IMR-90 (cell line): ENCODE data around the gene RAB11A. TPM values are rescaled to one million over a fixed set of nuclear protein-coding genes. Genes with fewer than 3 reads are reported as not detected.

Source experiments
- ATAC-seq: fragments of 200-7000 bp; cut with Tn5 transposase; 2 replicates; pipeline ENCODE4 v1.9.1; 2020; ENCODE audit warnings: low read depth, mild to moderate bottlenecking, moderate library complexity
- BruUV-seq: library from RNA; stranded (reverse); fragments of 400-500 nt; replicated peaks from 2 replicates; lab custom pipeline; 2021; lab: Mats Ljungman, UMichigan
- CTCF ChIA-PET: fragments of 300-600 bp; formaldehyde crosslinking; extraction: SDS; loops from one replicate; lab custom pipeline; 2021; ENCODE audit warnings: antibody characterized with exemption; lab: Yijun Ruan, JAX
- POLR2A ChIA-PET: fragments of 300-600 bp; sonication (Branson Sonifier 250); formaldehyde crosslinking; loops from one replicate; lab custom pipeline; 2022; ENCODE audit warnings: antibody characterized with exemption; ENCODE audit not compliant: unreplicated experiment; lab: Charles Lee
- DNase-seq: peaks from one replicate; pipeline ENCODE4 v3.0.0; 2013
- H2AFZ ChIP-seq: replicated peaks from 2 replicates; pipeline ENCODE3; 2013; ENCODE audit warnings: low read length, mild to moderate bottlenecking; ENCODE audit not compliant: poor library complexity
- H2AK5ac ChIP-seq: 2 replicates; pipeline ENCODE4 v1.6.1; 2013; ENCODE audit warnings: low read depth, low read length, inconsistent platforms
- H2AK9ac ChIP-seq: replicated peaks from 2 replicates; pipeline ENCODE3; 2013; ENCODE audit warnings: mild to moderate bottlenecking, low read depth, low read length, moderate library complexity; ENCODE audit not compliant: poor library complexity
- H2BK120ac ChIP-seq: 2 replicates; pipeline ENCODE4 v1.6.1; 2013; ENCODE audit warnings: low read depth, low read length, inconsistent platforms
- H2BK15ac ChIP-seq: 3 replicates; pipeline ENCODE4 v1.6.1; 2013; ENCODE audit warnings: low read depth, low read length, inconsistent platforms
- H2BK20ac ChIP-seq: 2 replicates; pipeline ENCODE4 v1.6.1; 2013; ENCODE audit warnings: low read depth, mild to moderate bottlenecking, inconsistent platforms, low read length, moderate library complexity
- H2BK5ac ChIP-seq: 2 replicates; pipeline ENCODE4 v1.6.1; 2013; ENCODE audit warnings: mild to moderate bottlenecking, low read depth, low read length, inconsistent platforms; ENCODE audit not compliant: poor library complexity, severe bottlenecking
- H3K14ac ChIP-seq: replicated peaks from 2 replicates; pipeline ENCODE4 v1.6.1; 2013; ENCODE audit warnings: low read depth, low read length, inconsistent platforms
- H3K18ac ChIP-seq: 2 replicates; pipeline ENCODE4 v1.6.1; 2013; ENCODE audit warnings: low read depth, low read length, control low read depth
- H3K23ac ChIP-seq: 2 replicates; pipeline ENCODE4 v1.6.1; 2013; ENCODE audit warnings: low read depth, low read length, inconsistent platforms
- H3K27ac ChIP-seq: 2 replicates; pipeline ENCODE4 v1.5.1; 2013; ENCODE audit warnings: mild to moderate bottlenecking, control low read depth, low read length; ENCODE audit not compliant: insufficient read depth
- H3K27me3 ChIP-seq: 2 replicates; pipeline ENCODE4 v1.6.1; 2013; ENCODE audit warnings: low read length; ENCODE audit not compliant: control insufficient read depth, insufficient read depth
- H3K36me3 ChIP-seq: 2 replicates; pipeline ENCODE4 v1.6.1; 2013; ENCODE audit warnings: low read length, mixed read lengths; ENCODE audit not compliant: control insufficient read depth, insufficient read depth
- H3K4ac ChIP-seq: 2 replicates; pipeline ENCODE4 v1.6.1; 2013; ENCODE audit warnings: low read depth, low read length, inconsistent platforms
- H3K4me1 ChIP-seq: 2 replicates; pipeline ENCODE4 v1.6.1; 2013; ENCODE audit warnings: low read length, mixed read lengths; ENCODE audit not compliant: control insufficient read depth, insufficient read depth
- H3K4me2 ChIP-seq: 2 replicates; pipeline ENCODE4 v1.6.1; 2013; ENCODE audit warnings: low read depth, mild to moderate bottlenecking, control low read depth, low read length, moderate library complexity
- H3K4me3 ChIP-seq: 2 replicates; pipeline ENCODE4 v1.5.1; 2013; ENCODE audit warnings: low read depth, mild to moderate bottlenecking, control low read depth, low read length, moderate library complexity; ENCODE audit not compliant: insufficient read depth
- H3K56ac ChIP-seq: 2 replicates; pipeline ENCODE4 v1.6.1; 2013; ENCODE audit warnings: low read length, inconsistent platforms; ENCODE audit not compliant: insufficient read depth; ENCODE audit errors: extremely low read depth
- H3K79me1 ChIP-seq, 2 experiments: 2 replicates each; pipeline ENCODE4 v1.6.1; 2013; ENCODE audit warnings: low read length in 2 of 2, inconsistent platforms in 1 of 2, low read depth in 1 of 2
- H3K9ac ChIP-seq: 2 replicates; pipeline ENCODE4 v1.6.1; 2013; ENCODE audit warnings: low read depth, low read length, control low read depth
- H3K9me1 ChIP-seq: 2 replicates; pipeline ENCODE4 v1.6.1; 2013; ENCODE audit warnings: low read length, inconsistent platforms; ENCODE audit not compliant: insufficient read depth
- H3K9me3 ChIP-seq: 2 replicates; pipeline ENCODE4 v1.6.1; 2013; ENCODE audit warnings: low read length; ENCODE audit not compliant: control insufficient read depth, insufficient read depth
- H4K20me1 ChIP-seq: 2 replicates; pipeline ENCODE4 v1.6.1; 2013; ENCODE audit warnings: low read length, inconsistent platforms; ENCODE audit not compliant: insufficient read depth
- H4K5ac ChIP-seq: 2 replicates; pipeline ENCODE4 v1.6.1; 2013; ENCODE audit warnings: mild to moderate bottlenecking, low read depth, low read length, control low read depth
- H4K8ac ChIP-seq, 2 experiments: 2 replicates each; pipeline ENCODE4 v1.6.1; 2013; ENCODE audit warnings: low read depth in 2 of 2, low read length in 2 of 2, control low read depth in 1 of 2, inconsistent platforms in 1 of 2
- H4K91ac ChIP-seq: 2 replicates; pipeline ENCODE4 v1.6.1; 2013; ENCODE audit warnings: low read depth, low read length, inconsistent platforms; ENCODE audit not compliant: insufficient read depth
- BHLHE40 ChIP-seq: fragments of 150-350 bp; IDR thresholded peaks from 2 replicates; pipeline ENCODE4 v1.6.1; 2016; ENCODE audit warnings: mild to moderate bottlenecking, low read depth, low read length
- CEBPB ChIP-seq: IDR thresholded peaks from 2 replicates; pipeline ENCODE4 v1.6.1; 2012; ENCODE audit warnings: low read depth, low read length, improper control_type of control experiment
- CHD1 ChIP-seq: IDR thresholded peaks from 2 replicates; pipeline ENCODE4 v1.6.1; 2012; ENCODE audit warnings: low read depth, low read length, improper control_type of control experiment
- MXI1 ChIP-seq: IDR thresholded peaks from 2 replicates; pipeline ENCODE4 v1.6.1; 2012; ENCODE audit warnings: low read depth, mild to moderate bottlenecking, low read length, moderate library complexity, borderline replicate concordance
- NFE2L2 ChIP-seq: fragments of 150-350 bp; IDR thresholded peaks from 2 replicates; pipeline ENCODE4 v1.6.1; 2016; ENCODE audit warnings: low read depth, mild to moderate bottlenecking, low read length
- RAD21 ChIP-seq: IDR thresholded peaks from 2 replicates; pipeline ENCODE4 v1.6.1; 2012; ENCODE audit warnings: low read length, improper control_type of control experiment
- SMC3 ChIP-seq: fragments of 150-350 bp; IDR thresholded peaks from 2 replicates; pipeline ENCODE4 v1.6.1; 2016; ENCODE audit warnings: low read depth, mild to moderate bottlenecking, antibody characterized with exemption, low read length, moderate library complexity
- WGBS, 2 experiments: methylation state at CpG; one replicate each; pipeline versions ENCODE4 v1.1.5 to v1.1.7; 2013; ENCODE audit warnings: missing lambda C conversion rate in 2 of 2; ENCODE audit not compliant: insufficient read length in 1 of 2; ENCODE audit errors: extremely low coverage in 2 of 2; 5-methylcytosine and 5-hydroxymethylcytosine counted together
- dilution Hi-C: fragments of 300-500 bp; cut with HindIII; formaldehyde crosslinking; loops from one replicate; pipeline ENCODE4 v1.14.3; 2018; ENCODE audit warnings: low sequenced_read_pairs; ENCODE audit not compliant: unreplicated experiment
- in situ Hi-C: fragments of 300-500 bp; cut with MboI; formaldehyde crosslinking; loops from 3 replicates; pipeline ENCODE4 v1.14.3; 2019; ENCODE audit warnings: low sequenced_read_pairs, inconsistent platforms, mixed read lengths
- intact Hi-C: fragments of 100-400 bp; cut with micrococcal nuclease; formaldehyde crosslinking; loops from 2 replicates; pipeline ENCODE4 v1.10.0; 2022
- polyA plus RNA-seq, 3 experiments: library from polyadenylated mRNA; depleted of rRNA; stranded (reverse); fragments of >200 nt; gene quantifications; 2 replicates each; pipeline ENCODE4 v1.2.3, GENCODE V29; 2012; ENCODE audit warnings: low replicate concordance in 1 of 3
- total RNA-seq: library from RNA; depleted of rRNA; stranded (reverse); fragments of >200 nt; gene quantifications from 2 replicates; pipeline ENCODE4 v1.2.3, GENCODE V29; 2012
- TF ChIP-seq, protein P1 (sequence below): fragments of 150-350 bp; IDR thresholded peaks from 2 replicates; pipeline ENCODE4 v1.6.1; 2017; ENCODE audit warnings: mild to moderate bottlenecking, antibody characterized with exemption, low read length, low read depth
- TF ChIP-seq, protein P2 (sequence below): conservative IDR thresholded peaks from 2 replicates; pipeline ENCODE4 v1.5.1; 2012; ENCODE audit warnings: mild to moderate bottlenecking, low read depth, low read length, improper control_type of control experiment

Gene RAB11A
- total and polyA plus RNA-seq, 2 of the 4 experiments (the other 2 are of a cell fraction): 341 to 462 TPM

DNA sequence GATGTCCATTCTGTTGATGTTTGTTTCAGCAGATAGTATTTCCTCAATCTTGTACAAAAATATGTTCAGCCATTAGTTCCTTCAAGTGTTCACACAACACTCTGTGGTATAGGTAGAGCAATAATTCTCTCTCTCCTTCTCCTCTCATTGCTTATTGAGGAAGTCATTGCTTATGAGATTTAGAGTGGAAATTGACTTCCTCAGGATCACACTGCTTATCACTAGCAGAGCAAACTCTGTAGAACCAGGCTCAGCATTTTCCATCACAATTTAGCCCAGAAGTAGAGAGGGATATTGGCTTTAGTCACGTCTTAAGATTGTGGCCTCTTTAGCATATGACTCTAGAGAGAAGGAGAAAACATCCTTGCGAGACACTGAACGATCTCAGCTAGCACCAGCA, 31.2 kb downstream of the RAB11A start:
- H3K14ac ChIP-seq: no peak overlapping the region
- dilution Hi-C loops (no loop called here), intact Hi-C loops (no loop called here), in situ Hi-C loops (loop anchor here (25.0 kb wide), 1 partner anchor 587 kb away; the partner anchor contains the start of gene SNAPC5)
- CTCF ChIA-PET: interaction anchor here (0.6 kb wide), 1 partner anchor 416 kb away, joined by 4 read pairs; no protein-coding TSS in a partner anchor
- H3K4me1 ChIP-seq: peaks cover 5% of the 10 kb centered on the region
- H4K8ac ChIP-seq: no peak overlapping the region
- peaks cover 27% of the 10 kb centered on the region for H3K36me3 ChIP-seq
- H3K27me3 ChIP-seq: no peaks in the 10 kb centered on the region
- H2BK120ac ChIP-seq: no peak overlapping the region
- H3K27ac ChIP-seq: no peak overlapping the region
- H2AK9ac ChIP-seq: no peak overlapping the region
- no peak for ATAC-seq
- TF ChIP-seq NFE2L2 (no peak), SMC3 (no peak), RAD21 (no peak), MXI1 (no peak), BHLHE40 (no peak), CHD1 (no peak), CEBPB (no peak)
- TF ChIP-seq, protein P1, sequence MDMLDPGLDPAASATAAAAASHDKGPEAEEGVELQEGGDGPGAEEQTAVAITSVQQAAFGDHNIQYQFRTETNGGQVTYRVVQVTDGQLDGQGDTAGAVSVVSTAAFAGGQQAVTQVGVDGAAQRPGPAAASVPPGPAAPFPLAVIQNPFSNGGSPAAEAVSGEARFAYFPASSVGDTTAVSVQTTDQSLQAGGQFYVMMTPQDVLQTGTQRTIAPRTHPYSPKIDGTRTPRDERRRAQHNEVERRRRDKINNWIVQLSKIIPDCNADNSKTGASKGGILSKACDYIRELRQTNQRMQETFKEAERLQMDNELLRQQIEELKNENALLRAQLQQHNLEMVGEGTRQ: no peak
- TF ChIP-seq, protein P2, sequence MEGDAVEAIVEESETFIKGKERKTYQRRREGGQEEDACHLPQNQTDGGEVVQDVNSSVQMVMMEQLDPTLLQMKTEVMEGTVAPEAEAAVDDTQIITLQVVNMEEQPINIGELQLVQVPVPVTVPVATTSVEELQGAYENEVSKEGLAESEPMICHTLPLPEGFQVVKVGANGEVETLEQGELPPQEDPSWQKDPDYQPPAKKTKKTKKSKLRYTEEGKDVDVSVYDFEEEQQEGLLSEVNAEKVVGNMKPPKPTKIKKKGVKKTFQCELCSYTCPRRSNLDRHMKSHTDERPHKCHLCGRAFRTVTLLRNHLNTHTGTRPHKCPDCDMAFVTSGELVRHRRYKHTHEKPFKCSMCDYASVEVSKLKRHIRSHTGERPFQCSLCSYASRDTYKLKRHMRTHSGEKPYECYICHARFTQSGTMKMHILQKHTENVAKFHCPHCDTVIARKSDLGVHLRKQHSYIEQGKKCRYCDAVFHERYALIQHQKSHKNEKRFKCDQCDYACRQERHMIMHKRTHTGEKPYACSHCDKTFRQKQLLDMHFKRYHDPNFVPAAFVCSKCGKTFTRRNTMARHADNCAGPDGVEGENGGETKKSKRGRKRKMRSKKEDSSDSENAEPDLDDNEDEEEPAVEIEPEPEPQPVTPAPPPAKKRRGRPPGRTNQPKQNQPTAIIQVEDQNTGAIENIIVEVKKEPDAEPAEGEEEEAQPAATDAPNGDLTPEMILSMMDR: no peak
- no TSS peak for BruUV-seq
- H3K4me3 ChIP-seq: no peak overlapping the region
- H3K9ac ChIP-seq: no peak overlapping the region
- no peak overlapping the region for H3K4ac ChIP-seq
- H2AFZ ChIP-seq: no peak overlapping the region
- peaks cover 17% of the 10 kb centered on the region for H3K9me1 ChIP-seq
- H2BK20ac ChIP-seq: no peak overlapping the region
- 100% methylated on average over 3 of the region's 3 CpGs; no CpG with 5 or more reads in 1 of the 2 experiments for WGBS, 2 experiments
- H3K79me1 ChIP-seq: peaks cover 0 to 29% of the 10 kb centered on the region in 2 experiments; a peak in 2 of 4 replicates
- no peaks in the 10 kb centered on the region for H3K9me3 ChIP-seq
- POLR2A ChIA-PET: no interaction called here
- no peak overlapping the region for H4K91ac ChIP-seq
- DNase-seq: no peak
- H2BK15ac ChIP-seq: no peak overlapping the region
- no peak overlapping the region for H2BK5ac ChIP-seq
- H3K4me2 ChIP-seq: no peak overlapping the region
- no peak overlapping the region for H3K18ac ChIP-seq
- H2AK5ac ChIP-seq: no peak overlapping the region
- H3K56ac ChIP-seq: no peak overlapping the region
- H3K23ac ChIP-seq: no peak overlapping the region
- H4K5ac ChIP-seq: no peak overlapping the region
- peaks cover 4% of the 10 kb centered on the region; the same call in 1 of the 2 replicates for H4K20me1 ChIP-seq
